Uterus (tissue), 4 donors: ENCODE data around the gene RAD51B. TPM values are rescaled to one million over a fixed set of nuclear protein-coding genes. Genes with fewer than 3 reads are reported as not detected.

Experiments used
- DNase-seq, 2 donors: peaks; one replicate each; pipeline ENCODE4 v3.0.0-alpha.2; 2019 to 2020
- H3K27ac ChIP-seq, 2 donors: fragments of 200-600 bp; sonication (generic); 1 replicate in 1 of 2; 2 replicates in 1 of 2; pipeline ENCODE4 v1.5.1; 2016 to 2018
- H3K27me3 ChIP-seq, 2 donors: fragments of 200-600 bp; sonication (generic); one replicate each; pipeline ENCODE4 v1.5.1; 2018 to 2019; ENCODE audit warnings: control low read depth in 1 of 2
- H3K36me3 ChIP-seq, 2 donors: fragments of 200-600 bp; sonication (generic); one replicate each; pipeline ENCODE4 v1.5.1; 2019; ENCODE audit warnings: control low read depth in 1 of 2
- H3K4me1 ChIP-seq, 2 donors: fragments of 200-600 bp; sonication (generic); one replicate each; pipeline ENCODE4 v1.5.1; 2018 to 2019; ENCODE audit warnings: control low read depth in 1 of 2
- H3K4me3 ChIP-seq, 2 donors: fragments of 200-600 bp; sonication (generic); 1 replicate in 1 of 2; 2 replicates in 1 of 2; pipeline ENCODE4 v1.5.1; 2018 to 2019; ENCODE audit warnings: mild to moderate bottlenecking in 1 of 2
- H3K9me3 ChIP-seq, 2 donors: fragments of 200-600 bp; sonication (generic); one replicate each; pipeline ENCODE4 v1.5.1; 2019; ENCODE audit warnings: control low read depth in 1 of 2
- CTCF ChIP-seq, 4 experiments: fragments of 200-600 bp in 2 of 4; fragments of 450-650 bp in 2 of 4; sonication (generic) in 2 of 4; IDR thresholded peaks; one replicate each; pipeline ENCODE4 v1.5.1; 2016 to 2019; ENCODE audit warnings: antibody characterized with exemption in 4 of 4, mild to moderate bottlenecking in 2 of 4, moderate library complexity in 1 of 4
- POLR2A ChIP-seq, 2 donors: fragments of 450-650 bp; IDR thresholded peaks; one replicate each; pipeline ENCODE4 v1.6.1; 2016; ENCODE audit warnings: antibody characterized with exemption in 2 of 2, mild to moderate bottlenecking in 1 of 2, moderate library complexity in 1 of 2
- intact Hi-C: fragments of 100-400 bp; cut with DNase I; formaldehyde crosslinking; loops from one replicate; pipeline ENCODE4 v1.15.1; 2023; ENCODE audit warnings: low total_unique reads
- total RNA-seq, 4 donors: library from RNA; depleted of rRNA in 3 of 4; stranded (reverse); fragments of >200 nt in 3 of 4; gene quantifications; one replicate each; pipeline versions ENCODE4 v1.1.0 to v1.2.4, GENCODE V29; 2014 to 2023
- donor health status: DM: yes; HTN: yes; CAD: no.

RAD51B gene
- total RNA-seq, 4 donors from 2014 or later, result 29.5 to 100.0 (median 70.3) TPM

GRCh38 chr14:68506645-68507419 lies 687.3 kb downstream of the RAD51B start:
- peak in 1 of 2 donors; percentile 12 for DNase-seq
- Histone ChIP-seq H3K27me3 (no peaks in the 10 kb centered on the region), H3K4me3 (no peak overlapping the region), H3K9me3 (no peaks in the 10 kb centered on the region), H3K4me1 (peaks cover 14 to 23% of the 10 kb centered on the region in 2 donors), H3K36me3 (no peaks in the 10 kb centered on the region), H3K27ac (peak overlapping the region; percentile 62 to 92)
- intact Hi-C loops, result no loop called here
- TF ChIP-seq POLR2A (IDR thresholded peaks at IDR 0.05) (no peak), CTCF (IDR thresholded peaks at IDR 0.05) (no peak)

- H3K36me3 ChIP-seq, result no peaks in the 10 kb centered on the region
- TF ChIP-seq POLR2A (IDR thresholded peaks at IDR 0.05), result no peak
- no peak for TF ChIP-seq CTCF (IDR thresholded peaks at IDR 0.05)
- DNase-seq, result peak in 1 of 2 donors; percentile 10
- no peak overlapping the region for H3K4me3 ChIP-seq
- H3K9me3 ChIP-seq, result no peaks in the 10 kb centered on the region
- no peaks in the 10 kb centered on the region for H3K27me3 ChIP-seq
- peak overlapping the region; percentile 43 to 92 for H3K27ac ChIP-seq
- intact Hi-C loops, result no loop called here
- peaks cover 17 to 23% of the 10 kb centered on the region in 2 donors for H3K4me1 ChIP-seq
Measured at GRCh38 chr14:68507544-68508081, 688.0 kb downstream of the RAD51B start.

- H3K4me3 ChIP-seq, result no peak overlapping the region
- H3K27ac ChIP-seq, result peak overlapping the region; percentile 87 to 92
- peak in 1 of 2 donors; percentile 27 for DNase-seq
- peaks cover 27 to 29% of the 10 kb centered on the region in 2 donors for H3K4me1 ChIP-seq
- H3K36me3 ChIP-seq, result no peaks in the 10 kb centered on the region
- TF ChIP-seq CTCF (IDR thresholded peaks at IDR 0.05), result no peak
- no peak for TF ChIP-seq POLR2A (IDR thresholded peaks at IDR 0.05)
- intact Hi-C loops, result no loop called here
- H3K9me3 ChIP-seq, result no peaks in the 10 kb centered on the region
- no peaks in the 10 kb centered on the region for H3K27me3 ChIP-seq
Measured at GRCh38 chr14:68508581-68508980, 689.0 kb downstream of the RAD51B start.

- H3K27ac ChIP-seq, result peak overlapping the region; percentile 87 to 92
- H3K27me3 ChIP-seq, result no peaks in the 10 kb centered on the region
- no peaks in the 10 kb centered on the region for H3K9me3 ChIP-seq
- DNase-seq, result peak in 1 of 2 donors; percentile 31
- peaks cover 29% of the 10 kb centered on the region in 2 donors for H3K4me1 ChIP-seq
- no peaks in the 10 kb centered on the region for H3K36me3 ChIP-seq
- no peak overlapping the region for H3K4me3 ChIP-seq
- intact Hi-C loops, result no loop called here
- no peak for TF ChIP-seq POLR2A (IDR thresholded peaks at IDR 0.05)
- TF ChIP-seq CTCF (IDR thresholded peaks at IDR 0.05), result no peak
Measured at GRCh38 chr14:68509188-68509983, 689.8 kb downstream of the RAD51B start.
